Gastroesophageal sphincter (tissue), 4 donors: ENCODE results near the gene C1QTNF2. TPM values are rescaled to one million over a fixed set of nuclear protein-coding genes. Genes with fewer than 3 reads are reported as not detected.

Source experiments
- ATAC-seq: fragments of 150-250 bp; one replicate; pipeline ENCODE4 v1.9.1; 2016; ENCODE audit warnings: mild to moderate bottlenecking, moderate library complexity
- H3K27ac ChIP-seq, 4 donors: fragments of 200-600 bp; sonication (generic) in 3 of 4; 1 replicate in 3 of 4; 2 replicates in 1 of 4; pipeline ENCODE4 v1.5.1; 2016 to 2019
- H3K27me3 ChIP-seq: fragments of 200-600 bp; sonication (generic); one replicate; pipeline ENCODE4 v1.5.1; 2019
- H3K36me3 ChIP-seq, 2 donors: fragments of 200-600 bp; sonication (generic); one replicate each; pipeline ENCODE4 v1.5.1; 2019; ENCODE audit warnings: control low read depth in 1 of 2
- H3K4me1 ChIP-seq, 3 donors: fragments of 200-600 bp; sonication (generic); 1 replicate in 2 of 3; 2 replicates in 1 of 3; pipeline ENCODE4 v1.5.1; 2016 to 2019; ENCODE audit warnings: control low read depth in 2 of 3
- H3K4me3 ChIP-seq, 2 donors: fragments of 200-600 bp; sonication (generic); one replicate each; pipeline ENCODE4 v1.5.1; 2019; ENCODE audit warnings: mild to moderate bottlenecking in 1 of 2, moderate library complexity in 1 of 2
- H3K9me3 ChIP-seq, 3 donors: fragments of 200-600 bp; sonication (generic); one replicate each; pipeline ENCODE4 v1.5.1; 2017 to 2019; ENCODE audit warnings: control low read depth in 2 of 3
- EP300 ChIP-seq: sonication (generic); formaldehyde crosslinking; IDR thresholded peaks from one replicate; pipeline ENCODE4 v1.6.1; 2017; ENCODE audit warnings: antibody characterized with exemption, mild to moderate bottlenecking
- POLR2A ChIP-seq, 2 donors: fragments of 450-650 bp; IDR thresholded peaks; one replicate each; pipeline ENCODE4 v1.6.1; 2017; ENCODE audit warnings: antibody characterized with exemption in 2 of 2, mild to moderate bottlenecking in 2 of 2, moderate library complexity in 1 of 2
- POLR2AphosphoS5 ChIP-seq: sonication (generic); formaldehyde crosslinking; IDR thresholded peaks from one replicate; pipeline ENCODE4 v1.6.1; 2017; ENCODE audit warnings: antibody characterized with exemption
- WGBS, 2 donors: methylation state at CpG; one replicate each; pipeline ENCODE4 v1.1.5; 2018; ENCODE audit warnings: low coverage in 1 of 2; 5-methylcytosine and 5-hydroxymethylcytosine counted together
- total RNA-seq, 4 donors: library from RNA; depleted of rRNA; stranded (reverse); fragments of >200 nt; gene quantifications; one replicate each; pipeline ENCODE4 v1.1.0, GENCODE V29; 2016
- TF ChIP-seq, protein P1 (sequence below), 4 experiments: fragments of 200-600 bp in 2 of 4; fragments of 450-650 bp in 2 of 4; sonication (generic) in 1 of 4; IDR thresholded peaks; one replicate each; pipeline ENCODE4 v1.5.1; 2017 to 2019; ENCODE audit warnings: antibody characterized with exemption in 4 of 4, mild to moderate bottlenecking in 2 of 4, moderate library complexity in 2 of 4

Gene C1QTNF2
- total RNA-seq, 4 donors from 2014 or later, result 1.5 to 6.9 (median 3.2) TPM

DNA sequence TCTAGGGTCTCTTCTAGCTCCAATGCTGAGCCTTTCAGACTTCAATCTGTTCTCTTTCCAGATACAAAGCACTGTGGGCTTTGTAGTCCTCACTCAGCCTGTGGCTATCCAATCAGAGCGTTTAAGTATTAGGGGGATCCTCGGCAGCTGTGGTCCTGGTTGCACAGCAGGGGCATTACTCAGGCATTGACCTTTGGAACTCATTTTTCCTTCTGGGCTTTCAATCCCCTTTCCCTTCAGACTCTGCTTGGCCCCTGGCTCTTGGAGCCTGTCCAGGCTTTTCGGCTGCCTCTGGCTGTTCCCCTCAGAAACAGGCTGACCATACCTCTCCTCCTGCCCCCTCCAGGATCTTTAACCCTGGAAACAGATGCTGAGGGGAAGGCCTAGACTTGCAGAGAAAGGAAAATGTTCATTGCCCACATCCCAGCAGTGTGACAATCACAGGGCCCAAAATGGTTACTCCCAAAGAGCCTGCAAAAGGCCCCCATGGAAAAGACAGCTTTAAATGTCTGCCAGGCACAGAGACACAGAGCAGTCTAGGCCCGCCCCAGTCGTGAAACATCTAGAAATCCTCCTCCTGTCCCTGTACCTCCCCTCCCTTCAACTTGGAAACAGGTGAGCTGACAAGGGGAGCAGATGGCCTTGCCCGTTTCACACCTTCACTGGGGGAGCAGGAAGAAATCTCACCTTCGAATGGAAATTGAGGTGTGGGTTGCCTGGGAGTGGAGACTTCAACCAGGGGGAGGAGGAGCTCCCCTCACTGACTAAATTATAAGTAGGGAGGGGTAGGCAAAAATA lies 13.7 kb downstream of the C1QTNF2 start:
- no peak for ATAC-seq
- Histone ChIP-seq H3K27ac (peak overlapping the region in 3 of 4 donors; percentile 81 to 85 (median 82)), H3K27me3 (no peaks in the 10 kb centered on the region), H3K4me3 (no peak overlapping the region), H3K4me1 (peaks cover 0 to 64% (median 14%) of the 10 kb centered on the region in 3 donors), H3K36me3 (no peaks in the 10 kb centered on the region), H3K9me3 (no peaks in the 10 kb centered on the region)
- WGBS, 2 donors, result 24 to 64% methylated on average over 2 to 5 of the region's 7 CpGs
- TF ChIP-seq POLR2AphosphoS5 (no peak), EP300 (no peak), POLR2A (IDR thresholded peaks at IDR 0.05) (no peak)
- TF ChIP-seq, protein P1, sequence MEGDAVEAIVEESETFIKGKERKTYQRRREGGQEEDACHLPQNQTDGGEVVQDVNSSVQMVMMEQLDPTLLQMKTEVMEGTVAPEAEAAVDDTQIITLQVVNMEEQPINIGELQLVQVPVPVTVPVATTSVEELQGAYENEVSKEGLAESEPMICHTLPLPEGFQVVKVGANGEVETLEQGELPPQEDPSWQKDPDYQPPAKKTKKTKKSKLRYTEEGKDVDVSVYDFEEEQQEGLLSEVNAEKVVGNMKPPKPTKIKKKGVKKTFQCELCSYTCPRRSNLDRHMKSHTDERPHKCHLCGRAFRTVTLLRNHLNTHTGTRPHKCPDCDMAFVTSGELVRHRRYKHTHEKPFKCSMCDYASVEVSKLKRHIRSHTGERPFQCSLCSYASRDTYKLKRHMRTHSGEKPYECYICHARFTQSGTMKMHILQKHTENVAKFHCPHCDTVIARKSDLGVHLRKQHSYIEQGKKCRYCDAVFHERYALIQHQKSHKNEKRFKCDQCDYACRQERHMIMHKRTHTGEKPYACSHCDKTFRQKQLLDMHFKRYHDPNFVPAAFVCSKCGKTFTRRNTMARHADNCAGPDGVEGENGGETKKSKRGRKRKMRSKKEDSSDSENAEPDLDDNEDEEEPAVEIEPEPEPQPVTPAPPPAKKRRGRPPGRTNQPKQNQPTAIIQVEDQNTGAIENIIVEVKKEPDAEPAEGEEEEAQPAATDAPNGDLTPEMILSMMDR (IDR thresholded peaks at IDR 0.05), result no peak

DNA sequence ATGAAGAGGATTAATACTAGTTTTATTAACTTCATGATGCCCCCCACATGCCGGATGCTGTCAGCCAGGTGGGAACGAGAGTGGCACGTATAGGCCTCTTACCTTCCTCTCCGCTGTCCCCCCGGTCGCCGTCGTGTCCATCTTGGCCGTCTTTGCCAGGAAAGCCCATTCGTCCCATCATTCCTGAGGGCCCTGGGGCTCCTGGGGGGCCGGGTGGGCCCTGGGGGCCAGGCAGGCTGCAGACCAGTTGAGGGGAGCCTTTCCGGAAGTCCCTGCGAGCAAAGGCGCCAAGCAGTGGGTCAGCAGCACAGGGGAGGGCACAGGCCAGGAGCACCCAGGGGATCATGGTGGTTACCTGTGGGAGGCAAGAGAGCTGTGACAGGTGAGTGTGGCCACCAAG lies 15.8 kb downstream of the C1QTNF2 start:
- no peak overlapping the region for H3K4me3 ChIP-seq

DNA sequence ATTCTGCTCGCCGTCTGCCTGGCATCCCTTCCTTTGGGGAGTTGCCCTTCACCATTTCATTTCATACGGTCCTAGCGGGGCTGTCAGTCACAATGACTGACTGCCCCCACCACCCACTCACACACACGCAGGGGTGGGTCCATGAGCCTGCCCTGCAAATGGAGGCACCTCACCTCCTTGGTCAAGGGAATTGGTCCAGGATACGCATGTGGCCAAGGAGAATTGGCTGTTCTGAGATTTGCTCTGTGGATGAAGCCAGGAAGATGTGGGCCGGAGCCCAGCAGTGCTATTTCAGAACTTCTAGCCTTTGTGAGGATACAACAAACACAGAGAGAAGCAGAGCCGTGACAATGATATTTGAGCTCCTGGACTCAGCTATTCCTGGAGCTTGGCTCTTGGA lies 17.0 kb downstream of the C1QTNF2 start:
- H3K4me3 ChIP-seq, result no peak overlapping the region

More for the DNA sequence above, 15.8 kb downstream of the C1QTNF2 start:
- H3K36me3 ChIP-seq, result peaks cover 0 to under 1% of the 10 kb centered on the region in 2 donors
- peaks cover 0 to 60% (median 14%) of the 10 kb centered on the region in 3 donors for H3K4me1 ChIP-seq
- no peak overlapping the region for H3K27ac ChIP-seq
- H3K27me3 ChIP-seq, result no peaks in the 10 kb centered on the region
- TF ChIP-seq POLR2AphosphoS5 (no peak), POLR2A (IDR thresholded peaks at IDR 0.05) (no peak), EP300 (no peak)
- TF ChIP-seq, protein P1 (IDR thresholded peaks at IDR 0.05), result no peak
- 83 to 94% methylated on average over 6 to 8 of the region's 14 CpGs for WGBS, 2 donors
- no peak for ATAC-seq
- H3K9me3 ChIP-seq, result no peaks in the 10 kb centered on the region

DNA sequence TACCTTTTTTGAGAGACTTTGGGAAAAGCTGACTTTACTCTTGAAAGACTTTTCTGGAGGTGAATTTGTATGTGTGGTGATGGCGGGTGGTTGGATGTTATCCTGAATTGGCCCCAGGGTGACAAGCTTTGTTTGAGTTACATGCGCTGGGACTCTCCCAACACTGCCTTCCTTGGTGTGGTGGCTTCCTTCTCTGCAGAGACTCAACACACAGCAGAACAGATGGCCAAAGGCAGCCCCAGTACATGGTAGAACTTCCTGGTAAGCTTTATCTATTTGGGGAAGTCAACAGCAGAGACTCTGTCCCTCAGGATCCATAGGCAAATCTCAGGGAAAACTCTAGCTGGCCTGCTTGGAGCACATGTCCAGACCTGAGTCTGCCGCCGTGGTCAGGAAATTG lies 18.1 kb downstream of the C1QTNF2 start:
- H3K27ac ChIP-seq, result no peak overlapping the region

More for the DNA sequence above, 17.0 kb downstream of the C1QTNF2 start:
- Histone ChIP-seq H3K4me1 (peaks cover 0 to 47% (median 14%) of the 10 kb centered on the region in 3 donors), H3K36me3 (peaks cover 0 to 11% of the 10 kb centered on the region in 2 donors), H3K9me3 (no peaks in the 10 kb centered on the region), H3K27ac (peak overlapping the region in 2 of 4 donors; percentile 46 to 51), H3K27me3 (no peaks in the 10 kb centered on the region)
- TF ChIP-seq POLR2A (IDR thresholded peaks at IDR 0.05) (no peak), EP300 (no peak), POLR2AphosphoS5 (no peak)
- TF ChIP-seq, protein P1 (IDR thresholded peaks at IDR 0.05), result no peak
- ATAC-seq, result peak; percentile 35
- 55 to 72% methylated on average over 4 of the region's 8 CpGs for WGBS, 2 donors

More for the DNA sequence above, 18.1 kb downstream of the C1QTNF2 start:
- WGBS, 2 donors, result 86% methylated on average over 1 of the region's 4 CpGs; no CpG with 5 or more reads in 1 of the 2 donors
- TF ChIP-seq EP300, result no peak
- TF ChIP-seq, protein P1 (IDR thresholded peaks at IDR 0.05), result no peak
- Histone ChIP-seq H3K4me1 (peaks cover 0 to 36% (median 8%) of the 10 kb centered on the region in 3 donors), H3K4me3 (no peak overlapping the region), H3K36me3 (peaks cover 0 to 11% of the 10 kb centered on the region in 2 donors), H3K27me3 (no peaks in the 10 kb centered on the region), H3K9me3 (no peaks in the 10 kb centered on the region)
- ATAC-seq, result no peak
